Skin of body (tissue), 3 donors: ENCODE results near the gene SPDL1. TPM values are rescaled to one million over a fixed set of nuclear protein-coding genes. Genes with fewer than 3 reads are reported as not detected.

ENCODE experiments used
- DNase-seq: peaks from one replicate; lab custom pipeline; 2025; lab: John Stamatoyannopoulos, UW
- small RNA-seq: library from RNA; depleted of rRNA; stranded (forward); fragments of <200 nt; gene quantifications from one replicate; pipeline ENCODE3, GENCODE V24; 2014; ENCODE audit warnings: low replicate concordance
- total RNA-seq: library from RNA; depleted of rRNA; stranded (reverse); fragments of >200 nt; gene quantifications from one replicate; pipeline ENCODE4 v1.2.3, GENCODE V29; 2014

The SPDL1 gene
- total RNA-seq, 1 donor from 2014 or later = 10.3 TPM

DNA sequence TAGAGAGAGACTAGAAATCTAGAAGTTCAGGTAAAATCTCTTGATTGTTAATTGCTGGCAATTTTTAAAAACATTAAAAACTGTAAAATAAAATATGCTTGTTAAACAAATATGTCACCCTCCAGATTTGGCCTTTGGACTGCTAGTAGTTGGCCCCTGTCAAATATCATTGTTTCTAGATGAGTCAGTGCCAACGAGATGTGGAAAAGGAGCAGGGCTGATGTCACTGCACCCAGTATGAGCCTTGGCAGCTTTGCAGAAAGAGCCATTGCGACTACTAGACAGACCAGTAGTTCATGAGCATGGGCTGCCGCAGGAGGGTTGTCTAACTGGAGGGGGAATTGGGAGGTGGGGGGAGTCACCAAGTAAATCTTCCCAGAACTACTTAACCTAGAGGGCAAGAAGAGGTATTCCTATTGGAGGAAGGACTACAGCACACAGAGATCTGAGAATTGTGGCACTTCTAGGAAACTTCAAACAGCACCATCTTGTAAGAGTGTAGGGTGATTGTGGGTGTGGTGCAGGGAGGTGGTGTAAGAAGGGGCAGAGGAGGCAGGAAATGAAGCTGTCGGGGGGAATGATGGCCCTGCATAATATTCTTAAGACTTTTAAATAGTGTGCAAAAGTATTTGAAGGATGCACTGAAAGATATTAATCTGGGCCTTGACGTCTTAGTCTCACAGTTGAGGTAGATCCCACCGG lies 46.4 kb downstream of the SPDL1 start:
- no peak for DNase-seq

DNA sequence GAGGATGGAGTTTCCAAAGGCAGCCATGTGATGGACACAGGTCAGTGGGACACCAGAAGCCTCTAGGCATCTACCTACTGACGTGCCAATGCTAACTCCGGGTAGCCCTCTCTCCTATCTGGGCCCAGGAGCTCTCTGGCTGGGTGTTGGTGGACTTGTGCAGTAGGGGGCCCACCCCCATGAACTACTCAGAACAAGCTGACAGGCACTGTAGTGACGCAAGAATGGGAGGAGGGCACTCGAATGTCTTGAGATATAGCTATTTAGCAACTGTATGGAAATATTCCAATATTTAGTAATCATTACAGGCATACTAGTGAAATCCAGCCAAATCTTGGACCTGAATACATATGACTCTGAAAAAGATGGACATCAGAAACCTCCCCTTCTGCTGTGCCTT lies 47.8 kb downstream of the SPDL1 start:
- DNase-seq = no peak

DNA sequence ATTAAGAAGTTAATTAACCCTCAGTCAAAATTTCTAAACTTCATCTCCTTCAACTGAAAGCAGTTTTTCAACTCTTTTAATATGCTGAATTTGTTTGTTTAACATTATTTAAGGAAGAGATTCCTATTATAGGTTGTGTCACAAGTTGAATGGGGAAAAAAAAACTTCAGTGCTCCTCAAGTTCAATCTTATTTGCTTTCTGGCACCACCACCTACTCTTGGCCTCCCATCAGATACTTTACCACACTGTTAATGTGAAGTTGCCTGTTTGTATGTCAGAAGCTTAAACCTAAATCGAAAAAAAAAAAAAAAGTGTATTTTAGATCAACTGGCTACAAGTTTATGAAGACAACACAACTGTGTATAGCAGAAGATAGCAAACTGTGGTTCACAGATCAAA lies 49.4 kb downstream of the SPDL1 start:
- no peak for DNase-seq

DNA sequence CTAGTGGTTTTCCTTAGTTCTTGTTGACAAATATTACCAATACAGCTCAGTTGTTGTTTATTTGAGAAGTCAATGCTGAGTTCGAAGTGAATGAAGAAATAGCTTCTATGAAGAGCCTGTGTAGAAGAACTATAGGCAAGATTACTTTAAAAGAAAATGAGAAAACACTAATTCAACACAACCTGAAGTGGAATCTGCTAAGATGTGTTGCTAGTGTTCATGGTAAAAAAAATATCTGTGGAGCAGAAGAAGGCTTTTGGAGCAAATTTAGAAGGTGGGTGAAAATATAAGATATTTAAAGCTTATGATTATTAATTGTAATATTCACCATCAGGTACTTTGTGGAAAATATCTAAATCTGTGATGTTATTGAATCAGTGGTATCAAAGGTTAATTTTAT lies 51.0 kb downstream of the SPDL1 start:
- DNase-seq = no peak

DNA sequence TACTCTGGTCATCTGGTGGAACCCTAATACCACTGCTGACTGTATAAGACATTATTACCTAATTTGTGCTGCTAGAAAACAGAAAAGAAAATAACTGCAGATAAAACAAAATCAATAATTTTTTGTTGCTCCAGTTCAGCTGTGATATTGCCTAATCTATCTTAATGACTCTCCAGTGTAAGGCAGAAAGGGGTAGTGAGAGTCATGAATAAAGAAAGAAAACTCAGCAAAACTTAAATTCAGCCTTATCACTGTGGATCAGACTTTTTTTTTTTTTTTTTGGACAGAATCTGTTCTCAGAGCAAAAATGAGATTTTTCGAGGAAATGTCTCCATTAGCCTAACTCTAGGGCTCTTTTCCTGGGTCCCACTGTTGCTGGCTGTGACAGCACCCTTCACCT lies 52.4 kb downstream of the SPDL1 start:
- DNase-seq = no peak

DNA sequence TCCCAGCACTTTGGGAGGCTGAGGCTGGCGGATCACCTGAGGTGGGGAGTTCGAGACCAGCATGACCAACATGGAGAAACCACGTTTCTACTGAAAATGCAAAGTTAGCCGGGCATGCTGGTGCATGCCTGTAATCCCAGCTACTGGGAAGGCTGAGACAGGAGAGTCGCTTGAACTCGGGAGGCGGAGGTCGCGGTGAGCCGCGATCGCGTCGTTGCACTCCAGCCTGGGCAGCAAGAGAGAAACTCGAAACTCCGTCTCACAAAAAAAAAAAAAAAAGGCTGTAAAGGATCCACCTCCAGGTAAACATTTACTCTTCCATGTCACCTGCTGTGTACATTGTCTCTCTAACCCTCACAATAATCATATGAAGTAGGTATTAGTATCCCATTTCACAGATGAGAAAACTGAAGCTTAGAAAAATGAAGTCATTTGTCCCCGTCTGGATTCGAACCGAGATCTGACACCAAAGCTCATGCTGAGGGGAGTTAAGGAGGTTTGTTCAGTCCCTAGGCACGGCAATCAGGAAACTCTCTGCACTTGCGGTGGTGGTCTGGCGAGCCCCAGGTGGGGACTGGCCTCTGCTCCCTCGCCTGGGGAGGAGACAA lies 53.0 kb downstream of the SPDL1 start:
- no peak for DNase-seq

DNA sequence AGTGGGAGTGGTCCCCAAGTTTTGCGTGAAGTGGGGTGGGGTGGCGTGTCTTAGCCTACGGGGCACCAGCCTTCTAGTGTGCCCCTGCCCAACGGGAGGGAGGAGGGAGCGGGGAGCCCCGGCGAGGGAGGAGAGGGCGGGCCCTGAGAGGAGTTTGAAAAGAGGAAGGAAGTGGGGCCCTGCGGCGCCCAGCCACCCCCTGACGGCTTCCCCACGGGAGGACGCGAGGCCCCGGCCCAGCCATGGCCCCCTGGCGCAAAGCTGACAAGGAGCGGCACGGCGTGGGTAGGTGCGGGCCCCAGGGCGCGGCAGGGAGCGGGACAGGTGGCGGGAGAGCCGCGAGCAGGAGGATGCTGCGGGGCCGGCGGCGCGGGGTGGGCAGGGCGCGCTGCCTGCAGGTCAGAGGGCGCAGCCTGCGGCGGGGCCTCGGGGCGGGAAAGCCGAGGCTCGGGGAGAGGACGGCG lies 53.5 kb downstream of the SPDL1 start, which contains the start of gene DOCK2:
DOCK2 (plus strand) TSS at position 191 of the 464 bp plus-strand sequence; CDS start at position 243, 52 bp downstream.
- no peak for DNase-seq

DNA sequence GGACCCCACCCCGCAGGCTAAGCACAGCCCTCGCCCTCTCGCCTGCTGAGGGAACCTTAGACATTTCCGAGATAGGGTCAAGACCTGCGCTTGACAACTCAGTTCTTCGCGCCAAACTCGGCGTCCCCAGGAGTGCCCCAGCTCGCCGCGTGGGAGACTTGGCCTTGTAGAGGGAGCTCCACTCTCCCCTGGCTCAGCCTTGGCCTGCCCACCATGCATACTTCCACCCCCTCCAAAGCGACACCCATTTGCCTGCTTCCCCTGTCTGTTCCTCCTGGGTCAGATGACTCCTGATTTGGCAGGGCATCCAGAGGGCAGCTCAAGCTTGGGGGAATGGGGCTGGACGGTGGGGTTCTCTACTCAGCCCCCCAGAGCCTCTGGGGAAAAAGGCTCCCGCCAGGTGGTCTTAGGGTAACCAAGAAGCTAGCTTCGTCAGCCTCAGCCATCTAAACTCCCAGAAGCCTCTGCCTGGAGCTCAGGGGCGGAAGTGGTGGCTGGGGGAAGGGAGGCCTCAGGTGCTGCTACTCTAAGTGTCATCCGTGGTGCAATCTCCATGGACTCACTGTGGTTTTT lies 54.1 kb downstream of the SPDL1 start:
- DNase-seq = no peak

DNA sequence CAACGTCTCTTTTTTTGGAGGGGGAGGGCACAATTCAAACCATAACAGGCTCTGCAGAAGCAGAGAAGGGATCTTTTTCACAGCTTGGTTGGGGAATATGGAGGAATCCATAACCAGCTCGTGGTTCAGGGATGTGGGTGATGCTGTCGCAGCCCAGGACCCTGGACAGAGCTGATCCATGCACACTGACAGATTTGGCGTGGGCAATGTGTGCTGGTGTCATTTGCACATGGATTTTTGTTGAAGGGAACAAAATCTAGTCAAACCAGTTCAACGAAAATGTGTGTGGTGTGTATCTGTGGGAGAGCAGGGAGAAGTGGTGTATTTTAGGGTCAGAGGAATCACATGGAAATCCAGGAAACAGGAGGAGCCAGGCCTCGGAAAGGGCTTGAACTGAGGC lies 57.7 kb downstream of the SPDL1 start:
- DNase-seq = no peak

DNA sequence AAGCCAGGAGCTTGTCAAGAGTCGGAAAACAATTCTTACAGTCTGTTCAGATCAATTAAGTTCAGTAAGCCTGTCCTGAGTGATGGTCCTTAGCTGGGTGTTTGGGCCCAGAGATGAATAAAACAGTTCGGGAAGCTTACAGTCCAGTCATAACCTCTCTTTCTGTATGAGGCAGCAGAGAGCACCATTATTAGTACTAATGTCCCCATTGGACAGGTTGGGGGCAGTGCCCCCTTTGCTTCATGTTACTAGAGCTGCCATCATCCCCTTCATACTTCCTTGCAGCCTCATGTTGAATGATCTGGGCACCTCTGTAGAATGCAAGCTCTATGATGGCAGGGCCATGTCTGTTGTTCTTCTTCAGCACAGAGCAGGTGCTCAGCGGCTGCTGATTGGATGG lies 63.3 kb downstream of the SPDL1 start:
- no peak for DNase-seq

DNA sequence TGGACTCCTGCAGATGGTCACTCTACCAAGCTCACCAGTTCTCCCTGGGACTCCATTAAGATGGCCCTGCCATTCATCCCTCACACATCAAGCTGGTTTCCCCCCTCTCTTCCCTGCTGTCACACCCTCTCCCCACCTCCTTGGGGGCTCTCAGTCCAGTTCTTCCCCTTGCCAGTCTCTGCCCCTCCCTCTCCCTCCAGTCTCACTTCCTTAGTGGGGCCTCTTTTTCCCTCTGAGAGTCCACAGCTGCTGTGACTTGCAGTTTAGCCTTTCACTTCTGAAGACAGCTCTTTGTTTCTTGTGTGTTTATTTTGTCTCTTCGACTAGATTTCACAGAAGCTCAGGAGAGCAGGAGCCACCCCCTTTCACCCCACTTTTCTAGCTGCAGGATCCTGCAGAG lies 64.0 kb downstream of the SPDL1 start:
- DNase-seq = no peak

DNA sequence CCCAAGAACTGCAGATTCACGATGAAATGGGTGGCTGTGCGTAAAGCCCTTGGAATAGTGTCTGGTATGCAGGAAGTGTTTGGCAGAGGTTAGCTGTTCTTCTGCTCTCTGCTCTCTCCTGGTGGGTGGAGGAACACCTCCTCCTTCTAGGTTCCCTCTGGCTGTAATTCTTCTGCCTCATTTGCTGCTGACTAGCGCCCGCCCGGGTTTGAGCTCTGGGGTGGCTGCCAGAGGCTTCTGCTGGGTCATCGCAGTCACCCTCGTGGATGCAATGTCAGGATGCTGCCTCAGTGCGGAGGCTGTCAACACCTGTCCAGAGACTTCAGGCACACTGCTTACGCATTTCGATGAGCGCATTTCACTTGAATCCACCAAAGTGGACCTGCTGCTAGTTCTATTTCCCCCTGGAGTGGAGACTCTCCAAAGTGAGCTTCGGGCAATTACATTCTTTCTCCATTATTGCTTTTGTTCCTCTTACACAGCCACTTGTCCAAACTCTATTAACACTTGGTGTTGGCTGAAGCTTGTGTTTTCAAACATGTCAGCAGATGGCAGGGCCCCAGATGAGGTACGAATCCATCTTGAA lies 65.2 kb downstream of the SPDL1 start:
- no peak for DNase-seq

DNA sequence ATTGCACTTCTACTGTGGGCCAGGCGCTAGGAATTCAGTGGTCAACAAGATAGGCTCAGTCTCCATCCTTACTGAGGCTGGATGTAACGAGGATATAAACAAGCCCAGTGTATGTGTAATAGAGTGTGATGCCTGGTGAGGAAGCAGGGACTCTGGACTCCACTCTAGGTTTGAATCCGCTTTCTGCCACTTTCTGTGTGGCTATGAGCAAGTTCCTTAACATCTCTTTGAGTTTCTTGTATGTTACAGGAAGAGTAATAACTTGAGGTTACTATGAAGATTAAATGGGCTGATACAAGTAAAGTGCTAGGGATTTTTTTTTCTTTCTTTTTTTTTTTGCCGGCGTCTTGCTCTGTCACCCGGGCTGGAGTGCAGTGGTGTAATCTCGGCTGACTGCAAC lies 65.9 kb downstream of the SPDL1 start:
- DNase-seq = no peak

DNA sequence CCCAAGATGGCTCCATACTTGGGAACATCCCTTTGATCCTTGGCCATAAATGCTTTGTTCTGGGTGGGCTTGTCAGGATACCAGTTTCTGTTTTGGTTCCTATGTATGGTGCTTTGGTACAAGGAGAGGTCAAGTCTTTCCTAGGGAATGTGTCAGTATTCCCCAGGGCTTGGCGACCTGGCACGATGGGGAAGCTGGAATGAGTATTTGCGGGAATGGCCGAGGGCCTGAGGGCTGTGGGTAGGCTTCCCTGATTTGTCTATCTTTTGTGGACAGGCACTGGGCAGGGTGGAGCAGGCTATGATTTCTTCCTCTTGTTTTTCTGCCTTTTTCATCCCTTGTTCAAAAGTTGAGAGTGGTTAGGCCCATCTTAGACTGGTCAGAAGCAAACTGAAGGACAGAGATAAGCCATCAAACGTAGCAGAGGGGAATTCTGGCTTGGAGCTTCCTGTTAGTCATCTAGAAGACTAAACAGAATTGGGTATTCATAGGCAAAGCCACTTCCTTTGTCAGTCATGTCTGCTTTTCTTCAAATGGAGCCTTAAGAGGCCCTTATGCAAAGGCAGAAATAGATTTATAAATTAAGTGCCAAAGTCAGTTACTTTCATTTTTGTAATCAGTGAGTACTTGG lies 67.2 kb downstream of the SPDL1 start:
- no peak for DNase-seq

DNA sequence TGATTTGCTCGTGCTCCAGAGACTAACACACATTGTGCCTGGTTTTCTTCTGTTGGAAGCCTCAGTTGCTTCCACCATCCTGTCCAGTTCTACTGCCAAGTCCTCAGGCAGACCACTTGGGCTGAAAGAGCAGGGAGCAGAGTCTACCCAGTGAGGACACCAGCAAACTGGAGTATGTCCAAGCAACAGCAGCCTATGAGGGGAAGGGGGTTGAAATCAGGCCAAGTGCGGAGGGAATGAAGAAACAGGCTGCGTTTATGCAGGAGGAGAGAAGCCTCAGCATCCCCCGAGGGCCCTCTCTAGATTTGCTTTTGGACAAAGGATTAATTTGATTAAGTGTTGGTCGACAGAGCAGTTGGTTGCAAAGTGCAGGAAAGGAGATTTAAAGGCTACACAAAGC lies 68.0 kb downstream of the SPDL1 start:
- DNase-seq = no peak

DNA sequence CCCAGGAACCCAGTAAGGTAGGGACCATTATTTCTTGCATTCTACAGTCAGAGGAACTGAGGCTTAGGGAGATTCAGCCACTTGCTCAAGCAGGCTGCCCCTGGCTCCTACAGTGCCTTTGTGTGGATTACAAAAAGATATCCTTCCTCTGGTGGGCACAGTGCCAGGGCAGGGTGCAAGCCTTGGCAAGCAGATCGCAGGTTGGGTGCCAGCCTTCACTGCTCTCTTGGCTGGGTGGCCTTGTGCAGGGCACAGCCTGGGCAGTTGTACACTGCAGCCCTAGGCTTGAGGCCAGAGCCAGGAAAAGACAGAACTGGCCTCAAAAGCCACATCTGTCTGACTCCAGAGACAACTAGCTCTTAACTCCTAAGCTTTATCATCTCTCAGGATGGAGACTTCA lies 68.5 kb downstream of the SPDL1 start:
- no peak for DNase-seq

DNA sequence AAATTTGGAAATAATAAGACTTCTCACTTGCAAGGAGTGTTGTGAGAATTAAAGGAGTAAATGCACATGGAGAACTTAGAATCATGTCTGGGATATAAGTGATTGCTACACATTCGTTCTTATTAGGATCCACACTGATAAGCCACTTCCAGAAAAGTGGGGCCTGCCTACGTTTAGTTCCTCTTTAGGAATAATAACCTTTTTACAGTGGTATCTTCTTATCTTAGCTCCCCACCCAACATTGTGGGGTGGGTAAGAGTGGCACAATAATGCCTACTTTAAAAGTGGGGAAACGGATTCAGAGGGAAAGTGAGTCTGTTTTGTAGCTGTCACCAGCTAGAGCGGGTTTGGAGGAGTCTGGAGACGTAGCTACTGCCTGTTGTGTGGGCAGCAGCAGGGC lies 69.5 kb downstream of the SPDL1 start:
- DNase-seq = no peak

Small RNA genes lying within 50 kb of the gene (small RNA-seq; reads per million reads assigned to genes)
- gene RNU6-477P = not detected

Other genes with a start within 250 kb of the SPDL1 start
- gene DOCK2, start 53.5 kb downstream of the SPDL1 start, total RNA-seq = 20.6 TPM